Measurements from ENCODE around the gene TSPO2.

TSPO2 gene

GRCh38 chr6:41008011-41008410 is 34.3 kb upstream of the TSPO2 start:
- TF ChIP-seq EZH2phosphoT487 (IDR thresholded peaks at IDR 0.05; ENCODE audit: borderline replicate concordance, low read length): no peak
- no peak for TF ChIP-seq CTCF (IDR thresholded peaks at IDR 0.05; ENCODE audit: low read depth, low read length, poor library complexity, severe bottlenecking)
- Histone ChIP-seq H4K20me1 (ENCODE audit: control insufficient read depth, insufficient read depth, low read depth, low read length) (no peaks in the 10 kb centered on the region), H3K4me3 (ENCODE audit: low read length) (no peak overlapping the region), H3K9me2 (replicated peaks; ENCODE audit: control insufficient read depth, low read length) (no peaks in the 10 kb centered on the region), H3K9me3 (ENCODE audit: control insufficient read depth, insufficient read depth, low read length) (no peaks in the 10 kb centered on the region), H3F3A (ENCODE audit: control insufficient read depth, insufficient read depth) (no peaks in the 10 kb centered on the region), H3K36me3 (ENCODE audit: control insufficient read depth, low read length) (no peaks in the 10 kb centered on the region), H3K4me2 (ENCODE audit: low read length) (no peak overlapping the region), H3K27ac (ENCODE audit: low read depth, low read length) (no peak overlapping the region), H3K79me2 (ENCODE audit: control insufficient read depth, low read length) (no peaks in the 10 kb centered on the region), H3K4me1 (ENCODE audit: control insufficient read depth, low read length) (no peaks in the 10 kb centered on the region), H3K27me3 (ENCODE audit: control insufficient read depth, low read length) (peaks cover 34% of the 10 kb centered on the region)

- TF ChIP-seq EZH2phosphoT487 (IDR thresholded peaks at IDR 0.05; ENCODE audit: borderline replicate concordance, low read length): no peak
- TF ChIP-seq CTCF (IDR thresholded peaks at IDR 0.05; ENCODE audit: low read depth, low read length, poor library complexity, severe bottlenecking): no peak
- Histone ChIP-seq H3K36me3 (ENCODE audit: control insufficient read depth, low read length) (no peaks in the 10 kb centered on the region), H3K27ac (ENCODE audit: low read depth, low read length) (no peak overlapping the region), H3K9me3 (ENCODE audit: control insufficient read depth, insufficient read depth, low read length) (no peaks in the 10 kb centered on the region), H3K79me2 (ENCODE audit: control insufficient read depth, low read length) (no peaks in the 10 kb centered on the region), H3K4me1 (ENCODE audit: control insufficient read depth, low read length) (no peaks in the 10 kb centered on the region), H4K20me1 (ENCODE audit: control insufficient read depth, insufficient read depth, low read depth, low read length) (no peaks in the 10 kb centered on the region), H3K9me2 (replicated peaks; ENCODE audit: control insufficient read depth, low read length) (no peaks in the 10 kb centered on the region), H3K4me3 (ENCODE audit: low read length) (no peak overlapping the region), H3K4me2 (ENCODE audit: low read length) (no peak overlapping the region), H3K27me3 (ENCODE audit: control insufficient read depth, low read length) (peaks cover 29% of the 10 kb centered on the region), H3F3A (ENCODE audit: control insufficient read depth, insufficient read depth) (no peaks in the 10 kb centered on the region)
Observed at GRCh38 chr6:41009669-41010068, 32.6 kb upstream of the TSPO2 start.

GRCh38 chr6:41011673-41012072 is 30.6 kb upstream of the TSPO2 start:
- TF ChIP-seq EZH2phosphoT487 (IDR thresholded peaks at IDR 0.05; ENCODE audit: borderline replicate concordance, low read length) (no peak), CTCF (IDR thresholded peaks at IDR 0.05; ENCODE audit: low read depth, low read length, poor library complexity, severe bottlenecking) (no peak)
- Histone ChIP-seq H4K20me1 (ENCODE audit: control insufficient read depth, insufficient read depth, low read depth, low read length) (no peaks in the 10 kb centered on the region), H3K36me3 (ENCODE audit: control insufficient read depth, low read length) (no peaks in the 10 kb centered on the region), H3K4me1 (ENCODE audit: control insufficient read depth, low read length) (no peaks in the 10 kb centered on the region), H3K4me2 (ENCODE audit: low read length) (no peak overlapping the region), H3K79me2 (ENCODE audit: control insufficient read depth, low read length) (no peaks in the 10 kb centered on the region), H3K27me3 (ENCODE audit: control insufficient read depth, low read length) (peaks cover 18% of the 10 kb centered on the region), H3K4me3 (ENCODE audit: low read length) (no peak overlapping the region), H3K9me2 (replicated peaks; ENCODE audit: control insufficient read depth, low read length) (no peaks in the 10 kb centered on the region), H3K27ac (ENCODE audit: low read depth, low read length) (no peak overlapping the region), H3K9me3 (ENCODE audit: control insufficient read depth, insufficient read depth, low read length) (no peaks in the 10 kb centered on the region), H3F3A (ENCODE audit: control insufficient read depth, insufficient read depth) (no peaks in the 10 kb centered on the region)

Measured in DOHH2 (cell line).